GM19463 (cell line): ENCODE measurements around the gene PCDHGB7.
"Not testable (repeated sequence)": the region's sequence is repeated elsewhere in the genome, so short reads cannot be mapped to it uniquely, and the experiment has no call there.

ENCODE experiments used
- ATAC-seq: cut with Tn5 transposase; IDR thresholded peaks from one replicate; pipeline ENCODE4 v1.9.1; 2021; ENCODE audit warnings: mild to moderate bottlenecking, moderate library complexity; ENCODE audit not compliant: unreplicated experiment

Gene PCDHGB7

DNA sequence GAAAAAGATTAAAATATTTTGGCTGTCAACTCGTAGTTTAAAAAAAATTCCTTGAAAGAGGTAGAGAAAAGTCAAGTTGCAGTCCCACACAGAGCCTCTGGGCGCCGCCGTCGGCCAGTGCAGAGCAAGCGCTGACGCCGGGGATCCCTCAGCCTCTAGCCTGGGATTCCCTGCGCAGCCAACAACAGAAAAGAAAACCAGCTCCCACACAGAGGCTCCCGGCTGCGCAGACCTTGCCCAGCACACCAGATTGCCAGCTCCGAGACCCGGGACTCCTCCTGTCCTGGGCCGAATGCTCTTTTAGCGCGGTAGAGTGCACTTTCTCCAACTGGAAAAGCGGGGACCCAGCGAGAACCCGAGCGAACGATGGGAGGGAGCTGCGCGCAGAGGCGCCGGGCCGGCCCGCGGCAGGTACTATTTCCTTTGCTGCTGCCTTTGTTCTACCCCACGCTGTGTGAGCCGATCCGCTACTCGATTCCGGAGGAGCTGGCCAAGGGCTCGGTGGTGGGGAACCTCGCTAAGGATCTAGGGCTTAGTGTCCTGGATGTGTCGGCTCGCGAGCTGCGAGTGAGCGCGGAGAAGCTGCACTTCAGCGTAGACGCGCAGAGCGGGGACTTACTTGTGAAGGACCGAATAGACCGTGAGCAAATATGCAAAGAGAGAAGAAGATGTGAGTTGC is at the start of gene PCDHGB7:
PCDHGB7 (plus strand) TSS at position 184 of the 679 bp plus-strand sequence; CDS start at position 367, 183 bp downstream.
- peak; percentile 67 for ATAC-seq

DNA sequence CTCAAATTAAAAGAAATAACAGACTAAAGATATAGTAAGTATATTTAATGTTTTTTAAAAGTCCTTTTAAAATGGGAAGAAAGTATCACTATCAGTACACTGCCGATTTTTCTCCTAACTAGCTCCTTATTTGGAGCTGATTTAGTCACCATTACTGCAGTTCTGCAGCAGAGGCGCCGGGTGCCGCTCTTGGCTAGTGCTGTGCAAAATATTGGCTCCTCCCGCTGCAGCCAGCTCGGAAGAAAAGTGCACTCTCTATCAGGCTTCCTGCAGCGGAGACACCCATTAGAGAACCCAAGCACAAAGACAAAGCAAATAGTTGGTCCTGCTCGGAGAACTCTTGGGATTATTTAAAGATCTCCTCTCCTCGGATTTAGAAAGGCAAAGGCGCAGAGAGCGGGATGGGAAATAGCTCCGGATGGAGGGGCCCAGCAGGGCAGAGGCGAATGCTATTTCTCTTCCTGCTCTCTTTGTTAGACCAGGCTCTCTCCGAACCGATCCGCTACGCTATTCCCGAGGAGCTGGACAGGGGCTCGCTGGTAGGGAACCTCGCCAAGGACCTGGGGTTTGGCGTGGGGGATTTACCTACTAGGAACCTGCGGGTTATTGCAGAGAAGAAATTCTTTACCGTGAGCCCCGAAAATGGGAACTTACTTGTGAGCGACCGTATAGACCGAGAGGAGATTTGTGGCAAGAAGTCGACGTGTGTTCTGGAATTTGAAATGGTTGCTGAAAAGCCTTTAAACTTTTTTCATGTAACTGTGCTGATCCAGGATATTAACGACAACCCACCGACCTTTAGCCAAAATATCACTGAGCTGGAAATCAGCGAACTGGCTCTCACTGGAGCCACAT is 47.3 kb upstream of the PCDHGB7 start, which contains the start of gene PCDHGB3:
PCDHGB3 (plus strand) TSS at position 249 of the 855 bp plus-strand sequence; CDS start at position 402, 153 bp downstream.
- peak; percentile 97 for ATAC-seq

DNA sequence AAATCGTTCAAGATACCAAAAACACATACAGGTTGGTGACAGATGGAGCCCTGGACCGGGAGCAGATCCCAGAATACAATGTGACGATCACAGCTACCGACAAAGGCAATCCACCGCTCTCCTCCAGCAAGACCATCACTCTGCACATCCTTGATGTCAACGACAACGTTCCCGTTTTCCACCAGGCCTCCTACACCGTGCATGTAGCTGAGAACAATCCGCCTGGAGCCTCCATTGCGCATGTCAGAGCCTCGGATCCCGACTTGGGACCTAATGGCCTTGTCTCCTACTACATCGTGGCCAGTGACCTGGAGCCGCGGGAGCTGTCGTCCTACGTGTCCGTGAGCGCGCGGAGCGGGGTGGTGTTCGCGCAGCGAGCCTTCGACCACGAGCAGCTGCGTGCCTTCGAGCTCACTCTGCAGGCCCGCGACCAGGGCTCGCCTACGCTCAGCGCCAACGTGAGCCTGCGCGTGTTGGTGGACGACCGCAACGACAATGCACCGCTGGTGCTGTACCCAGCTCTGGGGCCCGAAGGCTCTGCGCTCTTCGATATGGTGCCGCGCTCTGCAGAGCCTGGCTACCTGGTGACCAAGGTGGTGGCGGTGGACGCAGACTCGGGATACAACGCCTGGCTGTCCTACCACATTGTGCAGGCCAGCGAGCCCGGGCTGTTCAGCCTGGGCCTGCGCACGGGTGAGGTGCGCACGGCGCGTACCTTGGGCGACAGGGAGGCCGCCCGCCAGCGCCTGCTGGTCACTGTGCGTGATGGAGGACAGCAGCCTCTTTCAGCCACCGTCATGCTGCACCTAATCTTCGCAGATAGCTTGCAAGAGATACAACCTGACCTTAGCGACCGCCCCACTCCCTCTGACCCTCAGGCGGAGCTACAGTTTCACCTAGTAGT is 45.7 kb upstream of the PCDHGB7 start:
- ATAC-seq, result no peak

DNA sequence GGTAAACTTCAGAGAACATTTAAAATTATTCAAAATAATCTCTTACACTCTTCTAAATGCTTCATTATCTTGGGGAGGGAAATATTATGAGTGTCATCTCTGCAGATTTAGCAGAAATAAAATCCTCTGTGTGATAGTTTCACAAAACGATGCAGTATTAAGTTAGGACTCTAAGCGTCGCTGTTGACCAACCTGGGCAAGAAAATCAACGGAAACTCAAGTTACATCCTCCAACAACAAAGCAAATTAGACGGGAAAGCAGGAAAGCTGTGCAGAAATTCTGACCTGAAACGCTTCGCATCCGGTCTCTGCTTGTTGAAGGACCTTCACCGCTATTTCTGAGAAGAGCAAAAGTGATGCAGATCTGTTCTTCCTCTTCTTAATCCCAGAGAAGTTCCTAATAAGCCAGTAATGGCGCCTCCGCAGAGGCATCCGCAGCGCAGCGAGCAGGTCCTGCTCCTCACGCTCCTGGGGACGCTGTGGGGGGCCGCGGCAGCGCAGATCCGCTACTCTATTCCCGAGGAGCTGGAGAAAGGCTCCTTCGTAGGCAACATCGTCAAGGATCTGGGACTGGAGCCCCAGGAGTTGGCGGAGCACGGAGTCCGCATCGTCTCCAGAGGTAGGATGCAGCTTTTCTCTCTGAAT is 43.7 kb upstream of the PCDHGB7 start, which contains the start of gene PCDHGA6:
PCDHGA6 (plus strand) TSS at position 219 of the 645 bp plus-strand sequence; CDS start at position 412, 193 bp downstream.
- no peak for ATAC-seq

DNA sequence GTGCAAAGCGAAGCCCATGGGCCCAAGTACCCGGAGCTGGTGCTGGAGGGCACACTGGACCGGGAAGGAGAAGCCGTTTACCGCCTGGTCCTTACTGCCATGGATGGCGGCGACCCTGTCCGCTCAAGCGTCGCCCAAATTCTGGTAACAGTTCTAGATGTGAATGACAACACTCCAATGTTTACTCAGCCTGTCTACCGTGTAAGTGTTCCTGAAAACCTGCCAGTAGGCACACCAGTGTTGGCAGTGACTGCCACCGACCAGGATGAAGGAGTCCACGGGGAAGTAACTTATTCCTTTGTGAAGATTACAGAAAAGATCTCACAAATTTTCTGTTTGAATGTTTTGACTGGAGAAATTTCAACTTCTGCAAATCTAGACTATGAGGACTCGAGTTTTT is 42.9 kb upstream of the PCDHGB7 start:
- no peak for ATAC-seq

DNA sequence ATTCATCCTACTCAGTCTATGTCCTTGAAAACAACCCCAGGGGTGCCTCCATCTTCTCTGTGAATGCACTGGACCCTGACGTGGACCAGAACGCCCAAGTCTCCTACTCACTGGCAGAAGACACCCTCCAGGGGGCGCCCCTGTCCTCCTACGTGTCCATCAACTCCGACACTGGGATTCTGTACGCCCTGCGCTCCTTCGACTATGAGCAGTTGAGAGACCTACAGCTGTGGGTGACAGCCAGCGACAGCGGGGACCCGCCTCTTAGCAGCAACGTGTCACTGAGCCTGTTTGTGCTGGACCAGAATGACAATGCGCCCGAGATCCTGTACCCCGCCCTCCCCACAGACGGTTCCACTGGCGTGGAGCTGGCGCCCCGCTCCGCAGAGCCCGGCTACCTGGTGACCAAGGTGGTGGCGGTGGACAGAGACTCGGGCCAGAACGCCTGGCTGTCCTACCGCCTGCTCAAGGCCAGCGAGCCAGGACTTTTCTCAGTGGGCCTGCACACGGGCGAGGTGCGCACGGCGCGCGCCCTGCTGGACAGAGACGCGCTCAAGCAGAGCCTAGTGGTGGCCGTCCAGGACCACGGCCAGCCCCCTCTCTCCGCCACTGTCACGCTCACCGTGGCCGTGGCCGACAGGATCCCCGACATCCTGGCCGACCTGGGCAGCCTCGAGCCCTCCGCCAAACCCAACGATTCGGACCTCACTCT is 41.9 kb upstream of the PCDHGB7 start:
- ATAC-seq, result not testable (repeated sequence)

DNA sequence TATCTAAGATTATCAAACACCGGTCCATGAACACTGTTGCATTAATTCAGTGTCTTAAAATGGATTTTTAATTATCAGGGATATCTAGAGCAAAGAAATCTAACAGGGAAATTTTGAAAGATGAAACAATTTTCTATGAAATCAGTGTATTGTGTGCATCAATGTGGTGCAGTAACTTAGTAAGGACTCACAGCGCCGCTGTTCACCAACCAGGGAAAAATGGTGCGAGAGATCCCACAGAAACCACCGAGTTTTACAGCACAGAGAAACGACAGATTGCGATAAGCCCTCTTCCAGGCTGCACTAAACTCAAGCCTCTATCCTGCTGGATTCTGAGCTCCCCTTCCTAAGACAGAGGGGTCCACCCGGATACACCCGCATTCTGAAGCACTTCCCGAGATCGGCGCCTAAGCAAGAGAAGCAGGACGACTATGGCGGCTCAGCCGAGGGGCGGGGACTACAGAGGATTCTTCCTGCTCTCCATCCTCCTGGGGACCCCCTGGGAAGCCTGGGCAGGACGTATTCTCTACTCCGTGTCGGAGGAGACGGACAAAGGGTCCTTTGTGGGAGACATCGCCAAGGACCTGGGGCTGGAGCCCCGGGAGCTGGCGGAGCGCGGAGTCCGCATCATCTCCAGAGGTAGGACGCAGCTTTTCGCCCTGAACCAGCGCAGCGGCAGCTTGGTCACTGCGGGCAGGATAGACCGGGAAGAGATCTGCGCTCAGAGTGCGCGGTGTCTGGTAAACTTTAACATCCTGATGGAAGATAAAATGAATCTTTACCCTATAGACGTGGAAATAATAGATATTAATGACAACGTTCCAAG is 34.8 kb upstream of the PCDHGB7 start, which contains the start of gene PCDHGA7:
PCDHGA7 (plus strand) TSS at position 274 of the 826 bp plus-strand sequence; CDS start at position 432, 158 bp downstream.
- no peak for ATAC-seq

DNA sequence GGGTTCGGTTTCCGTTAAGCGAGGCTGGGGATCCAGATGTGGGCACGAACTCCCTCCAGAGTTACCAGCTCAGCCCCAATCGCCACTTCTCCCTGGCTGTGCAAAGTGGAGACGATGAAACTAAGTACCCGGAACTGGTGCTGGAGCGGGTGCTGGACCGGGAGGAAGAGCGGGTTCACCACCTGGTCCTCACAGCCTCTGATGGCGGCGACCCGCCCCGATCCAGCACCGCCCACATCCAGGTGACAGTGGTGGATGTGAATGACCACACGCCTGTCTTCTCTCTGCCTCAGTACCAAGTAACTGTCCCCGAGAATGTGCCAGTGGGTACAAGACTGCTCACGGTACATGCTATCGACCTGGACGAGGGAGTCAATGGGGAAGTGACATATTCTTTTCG is 34.1 kb upstream of the PCDHGB7 start:
- no peak for ATAC-seq

DNA sequence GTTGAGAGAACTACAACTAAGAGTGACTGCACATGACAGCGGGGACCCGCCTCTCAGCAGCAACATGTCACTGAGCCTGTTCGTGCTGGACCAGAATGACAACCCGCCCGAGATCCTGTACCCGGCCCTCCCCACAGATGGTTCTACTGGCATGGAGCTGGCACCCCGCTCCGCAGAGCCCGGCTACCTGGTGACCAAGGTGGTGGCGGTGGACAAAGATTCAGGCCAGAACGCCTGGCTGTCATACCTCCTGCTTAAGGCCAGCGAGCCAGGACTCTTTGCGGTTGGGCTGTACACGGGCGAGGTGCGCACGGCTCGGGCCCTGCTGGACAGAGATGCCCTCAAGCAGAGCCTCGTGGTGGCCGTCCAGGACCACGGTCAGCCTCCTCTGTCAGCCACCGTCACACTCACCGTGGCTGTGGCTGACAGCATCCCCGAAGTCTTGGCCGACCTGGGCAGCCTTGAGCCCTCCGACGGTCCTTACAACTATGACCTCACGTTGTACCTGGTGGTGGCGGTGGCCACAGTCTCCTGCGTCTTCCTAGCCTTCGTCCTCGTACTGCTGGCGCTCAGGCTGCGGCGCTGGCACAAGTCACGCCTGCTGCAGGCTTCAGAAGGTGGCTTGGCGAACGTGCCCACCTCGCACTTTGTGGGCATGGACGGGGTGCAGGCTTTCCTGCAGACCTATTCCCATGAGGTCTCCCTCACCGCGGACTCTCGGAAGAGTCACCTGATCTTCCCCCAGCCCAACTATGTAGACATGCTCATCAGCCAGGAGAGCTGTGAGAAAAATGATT is 32.8 kb upstream of the PCDHGB7 start:
- no peak for ATAC-seq

DNA sequence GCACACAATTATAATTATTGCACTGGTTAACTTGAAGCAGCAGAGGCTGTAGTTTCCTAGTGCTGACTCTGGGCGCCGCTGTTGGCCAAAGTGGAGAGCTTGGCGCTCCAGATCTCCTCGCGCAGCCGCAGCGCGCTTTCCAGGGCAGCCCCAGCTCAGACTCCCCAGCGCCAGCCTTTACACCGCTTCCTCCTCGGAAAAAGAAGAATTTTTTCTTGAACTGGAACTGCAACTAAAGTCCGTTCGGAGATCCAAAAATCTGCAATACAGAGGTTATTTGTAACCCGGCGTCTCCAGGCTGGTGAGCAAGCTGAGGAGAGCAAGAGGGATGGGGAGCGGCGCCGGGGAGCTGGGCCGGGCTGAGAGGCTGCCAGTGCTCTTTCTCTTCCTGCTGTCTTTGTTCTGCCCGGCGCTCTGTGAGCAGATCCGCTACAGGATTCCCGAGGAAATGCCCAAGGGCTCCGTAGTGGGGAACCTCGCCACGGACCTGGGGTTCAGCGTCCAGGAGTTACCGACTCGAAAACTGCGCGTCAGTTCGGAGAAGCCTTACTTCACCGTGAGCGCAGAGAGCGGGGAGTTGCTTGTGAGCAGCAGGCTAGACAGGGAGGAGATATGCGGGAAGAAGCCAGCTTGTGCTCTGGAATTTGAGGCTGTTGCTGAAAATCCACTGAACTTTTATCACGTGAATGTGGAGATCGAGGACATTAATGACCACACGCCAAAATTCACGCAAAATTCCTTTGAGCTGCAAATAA is 29.7 kb upstream of the PCDHGB7 start, which contains the start of gene PCDHGB4:
PCDHGB4 (plus strand) TSS at position 142 of the 755 bp plus-strand sequence; CDS start at position 329, 187 bp downstream.
- ATAC-seq, result peak; percentile 56

DNA sequence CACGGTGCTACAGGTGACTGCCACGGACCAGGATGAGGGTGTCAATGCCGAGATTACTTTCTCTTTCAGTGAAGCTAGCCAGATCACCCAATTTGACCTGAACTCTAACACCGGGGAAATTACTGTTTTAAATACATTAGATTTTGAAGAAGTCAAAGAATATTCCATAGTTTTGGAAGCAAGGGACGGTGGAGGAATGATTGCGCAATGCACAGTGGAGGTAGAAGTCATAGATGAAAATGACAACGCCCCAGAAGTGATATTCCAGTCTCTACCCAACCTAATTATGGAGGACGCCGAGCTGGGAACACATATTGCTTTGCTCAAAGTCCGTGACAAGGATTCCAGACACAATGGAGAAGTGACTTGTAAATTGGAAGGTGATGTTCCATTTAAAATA is 28.8 kb upstream of the PCDHGB7 start:
- ATAC-seq, result no peak

DNA sequence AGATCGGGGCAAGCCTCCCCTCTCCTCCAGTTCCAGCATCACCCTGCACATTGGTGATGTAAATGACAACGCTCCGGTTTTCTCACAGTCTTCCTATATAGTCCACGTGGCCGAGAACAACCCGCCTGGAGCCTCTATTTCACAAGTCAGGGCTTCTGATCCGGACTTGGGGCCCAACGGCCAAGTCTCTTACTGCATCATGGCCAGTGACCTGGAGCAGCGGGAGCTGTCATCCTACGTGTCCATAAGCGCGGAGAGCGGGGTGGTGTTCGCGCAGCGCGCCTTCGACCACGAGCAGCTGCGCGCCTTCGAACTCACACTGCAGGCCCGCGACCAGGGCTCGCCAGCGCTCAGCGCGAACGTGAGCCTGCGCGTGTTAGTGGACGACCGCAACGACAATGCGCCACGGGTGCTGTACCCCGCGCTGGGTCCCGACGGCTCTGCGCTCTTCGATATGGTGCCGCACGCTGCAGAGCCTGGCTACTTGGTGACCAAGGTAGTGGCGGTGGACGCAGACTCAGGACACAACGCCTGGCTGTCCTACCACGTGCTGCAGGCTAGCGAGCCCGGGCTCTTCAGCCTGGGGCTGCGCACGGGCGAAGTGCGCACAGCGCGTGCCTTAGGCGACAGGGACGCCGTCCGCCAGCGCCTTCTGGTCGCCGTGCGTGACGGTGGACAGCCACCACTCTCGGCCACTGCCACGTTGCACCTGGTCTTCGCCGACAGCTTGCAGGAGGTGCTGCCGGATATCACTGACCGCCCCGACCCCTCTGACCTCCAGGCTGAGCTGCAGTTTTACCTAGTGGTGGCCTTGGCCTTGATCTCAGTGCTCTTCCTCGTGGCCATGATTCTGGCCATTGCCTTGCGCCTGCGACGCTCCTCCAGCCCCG is 28.1 kb upstream of the PCDHGB7 start:
- no peak for ATAC-seq

DNA sequence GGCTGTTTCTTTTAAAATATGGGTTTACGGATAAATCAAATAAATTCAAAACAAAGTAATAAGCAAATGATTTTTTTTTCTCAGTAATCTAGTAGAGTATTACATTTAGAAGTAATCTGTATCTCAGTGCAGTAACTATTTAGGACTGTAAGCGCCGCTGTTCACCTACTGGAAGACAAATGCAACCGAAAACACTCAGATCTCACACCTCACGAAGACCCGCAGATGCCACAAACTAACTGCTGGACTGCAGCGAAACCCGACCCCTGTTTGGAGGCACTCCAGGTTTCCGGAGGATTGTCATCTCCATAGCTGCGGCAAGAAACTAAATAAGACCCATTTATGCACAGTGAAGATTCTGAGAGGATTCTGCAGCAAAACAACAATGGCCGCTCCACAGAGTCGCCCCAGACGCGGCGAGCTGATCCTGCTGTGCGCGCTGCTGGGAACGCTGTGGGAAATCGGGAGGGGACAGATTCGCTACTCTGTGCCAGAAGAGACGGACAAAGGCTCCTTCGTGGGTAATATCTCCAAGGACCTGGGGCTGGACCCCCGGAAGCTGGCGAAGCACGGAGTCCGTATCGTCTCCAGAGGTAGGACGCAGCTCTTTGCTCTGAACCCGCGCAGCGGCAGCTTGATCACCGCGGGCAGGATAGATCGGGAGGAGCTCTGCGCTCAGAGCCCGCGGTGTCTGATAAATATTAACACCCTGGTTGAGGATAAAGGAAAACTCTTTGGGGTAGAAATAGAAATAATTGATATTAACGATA is 24.9 kb upstream of the PCDHGB7 start, which contains the start of gene PCDHGA8:
PCDHGA8 (plus strand) TSS at position 205 of the 770 bp plus-strand sequence; CDS start at position 386, 181 bp downstream.
- ATAC-seq, result no peak

DNA sequence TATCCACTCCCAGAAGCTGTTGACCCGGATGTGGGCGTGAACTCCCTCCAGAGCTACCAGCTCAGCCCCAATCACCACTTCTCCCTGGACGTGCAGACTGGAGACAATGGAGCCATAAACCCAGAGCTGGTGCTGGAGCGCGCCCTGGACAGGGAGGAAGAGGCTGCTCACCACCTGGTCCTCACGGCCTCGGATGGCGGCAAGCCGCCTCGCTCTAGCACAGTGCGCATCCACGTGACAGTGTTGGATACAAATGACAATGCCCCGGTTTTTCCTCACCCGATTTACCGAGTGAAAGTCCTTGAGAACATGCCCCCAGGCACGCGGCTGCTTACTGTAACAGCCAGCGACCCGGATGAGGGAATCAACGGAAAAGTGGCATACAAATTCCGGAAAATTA is 24.2 kb upstream of the PCDHGB7 start:
- no peak for ATAC-seq
